ENCODE measurements around the gene CLDN4.
A peak's percentile ranks its signal among the peaks of the same experiment; 100 is the strongest.

Gene CLDN4

GRCh38 chr7:73847941-73848723 lies 17.3 kb downstream of the CLDN4 start:
- no peak overlapping the region for H3K4me3 ChIP-seq (ENCODE audit: low read length)
- H3K36me3 ChIP-seq (ENCODE audit: insufficient read depth, low read length): no peaks in the 10 kb centered on the region
- no peaks in the 10 kb centered on the region for H3K27me3 ChIP-seq (ENCODE audit: control insufficient read depth, insufficient read depth, low read length)
- peaks cover 44% of the 10 kb centered on the region for H3K4me1 ChIP-seq (ENCODE audit: control insufficient read depth, insufficient read depth, low read length)
- no peak overlapping the region for H3K4me2 ChIP-seq (ENCODE audit: low read length)
- no peak overlapping the region for H3K9ac ChIP-seq (ENCODE audit: low read depth, low read length)
- no peaks in the 10 kb centered on the region for H3K9me3 ChIP-seq (replicated peaks; ENCODE audit: low read length)

- Histone ChIP-seq H3K36me3 (ENCODE audit: insufficient read depth, low read length) (no peaks in the 10 kb centered on the region), H3K9ac (ENCODE audit: low read depth, low read length) (peak overlapping the region; percentile 74), H3K4me3 (ENCODE audit: low read length) (no peak overlapping the region), H3K4me2 (ENCODE audit: low read length) (peak overlapping the region; percentile 66), H3K27me3 (ENCODE audit: control insufficient read depth, insufficient read depth, low read length) (no peaks in the 10 kb centered on the region), H3K9me3 (replicated peaks; ENCODE audit: low read length) (no peaks in the 10 kb centered on the region), H3K4me1 (ENCODE audit: control insufficient read depth, insufficient read depth, low read length) (peaks cover 37% of the 10 kb centered on the region)
These were observed 20.0 kb downstream of the CLDN4 start for GRCh38 chr7:73850781-73851207.

GRCh38 chr7:73851410-73852338 lies 20.9 kb downstream of the CLDN4 start:
- H3K4me2 ChIP-seq (ENCODE audit: low read length): peak overlapping the region; percentile 66
- no peaks in the 10 kb centered on the region for H3K36me3 ChIP-seq (ENCODE audit: insufficient read depth, low read length)
- no peaks in the 10 kb centered on the region for H3K9me3 ChIP-seq (replicated peaks; ENCODE audit: low read length)
- no peaks in the 10 kb centered on the region for H3K27me3 ChIP-seq (ENCODE audit: control insufficient read depth, insufficient read depth, low read length)
- H3K9ac ChIP-seq (ENCODE audit: low read depth, low read length): peak overlapping the region; percentile 74
- no peak overlapping the region for H3K4me3 ChIP-seq (ENCODE audit: low read length)
- peaks cover 35% of the 10 kb centered on the region for H3K4me1 ChIP-seq (ENCODE audit: control insufficient read depth, insufficient read depth, low read length)

GRCh38 chr7:73852500-73852899 lies 21.7 kb downstream of the CLDN4 start:
- Histone ChIP-seq H3K4me2 (ENCODE audit: low read length) (no peak overlapping the region), H3K4me3 (ENCODE audit: low read length) (no peak overlapping the region), H3K9ac (ENCODE audit: low read depth, low read length) (no peak overlapping the region), H3K4me1 (ENCODE audit: control insufficient read depth, insufficient read depth, low read length) (peaks cover 35% of the 10 kb centered on the region), H3K36me3 (ENCODE audit: insufficient read depth, low read length) (no peaks in the 10 kb centered on the region), H3K9me3 (replicated peaks; ENCODE audit: low read length) (no peaks in the 10 kb centered on the region), H3K27me3 (ENCODE audit: control insufficient read depth, insufficient read depth, low read length) (peaks cover 2% of the 10 kb centered on the region)

- Histone ChIP-seq H3K4me2 (ENCODE audit: low read length) (no peak overlapping the region), H3K9ac (ENCODE audit: low read depth, low read length) (no peak overlapping the region), H3K9me3 (replicated peaks; ENCODE audit: low read length) (no peaks in the 10 kb centered on the region), H3K4me3 (ENCODE audit: low read length) (no peak overlapping the region), H3K27me3 (ENCODE audit: control insufficient read depth, insufficient read depth, low read length) (peaks cover 2% of the 10 kb centered on the region), H3K36me3 (ENCODE audit: insufficient read depth, low read length) (no peaks in the 10 kb centered on the region), H3K4me1 (ENCODE audit: control insufficient read depth, insufficient read depth, low read length) (peaks cover 8% of the 10 kb centered on the region)
These were observed 26.1 kb downstream of the CLDN4 start for GRCh38 chr7:73856941-73857340.

GRCh38 chr7:73858807-73859206 lies 28.0 kb downstream of the CLDN4 start:
- no peaks in the 10 kb centered on the region for H3K36me3 ChIP-seq (ENCODE audit: insufficient read depth, low read length)
- no peaks in the 10 kb centered on the region for H3K9me3 ChIP-seq (replicated peaks; ENCODE audit: low read length)
- H3K4me2 ChIP-seq (ENCODE audit: low read length): no peak overlapping the region
- no peak overlapping the region for H3K4me3 ChIP-seq (ENCODE audit: low read length)
- peaks cover 2% of the 10 kb centered on the region for H3K27me3 ChIP-seq (ENCODE audit: control insufficient read depth, insufficient read depth, low read length)
- H3K4me1 ChIP-seq (ENCODE audit: control insufficient read depth, insufficient read depth, low read length): peaks cover 3% of the 10 kb centered on the region
- H3K9ac ChIP-seq (ENCODE audit: low read depth, low read length): no peak overlapping the region

- no peak within 1 kb of the TSS for H3K9ac ChIP-seq (ENCODE audit: low read depth, low read length)
- no peaks in the 10 kb centered on the region for H3K9me3 ChIP-seq (replicated peaks; ENCODE audit: low read length)
- H3K36me3 ChIP-seq (ENCODE audit: insufficient read depth, low read length): no peaks in the 10 kb centered on the region
- H3K27me3 ChIP-seq (ENCODE audit: control insufficient read depth, insufficient read depth, low read length): peaks cover 2% of the 10 kb centered on the region
- H3K4me2 ChIP-seq (ENCODE audit: low read length): no peak within 1 kb of the TSS
- no peak within 1 kb of the TSS for H3K4me3 ChIP-seq (ENCODE audit: low read length)
- no peaks in the 10 kb centered on the region for H3K4me1 ChIP-seq (ENCODE audit: control insufficient read depth, insufficient read depth, low read length)
These were observed 30.1 kb downstream of the CLDN4 start, which contains the start of gene TMEM270 for GRCh38 chr7:73860859-73861258. Gene TMEM270 (plus strand): TSS chr7:73861159. CDS start chr7:73861195, 36 bp downstream.

GRCh38 chr7:73861305-73861704 lies 30.5 kb downstream of the CLDN4 start:
- peaks cover 2% of the 10 kb centered on the region for H3K27me3 ChIP-seq (ENCODE audit: control insufficient read depth, insufficient read depth, low read length)
- H3K4me3 ChIP-seq (ENCODE audit: low read length): no peak overlapping the region
- H3K4me1 ChIP-seq (ENCODE audit: control insufficient read depth, insufficient read depth, low read length): no peaks in the 10 kb centered on the region
- no peak overlapping the region for H3K4me2 ChIP-seq (ENCODE audit: low read length)
- no peaks in the 10 kb centered on the region for H3K9me3 ChIP-seq (replicated peaks; ENCODE audit: low read length)
- no peaks in the 10 kb centered on the region for H3K36me3 ChIP-seq (ENCODE audit: insufficient read depth, low read length)
- no peak overlapping the region for H3K9ac ChIP-seq (ENCODE audit: low read depth, low read length)

GRCh38 chr7:73864981-73865711 lies 34.4 kb downstream of the CLDN4 start:
- peaks cover 5% of the 10 kb centered on the region for H3K27me3 ChIP-seq (ENCODE audit: control insufficient read depth, insufficient read depth, low read length)
- H3K4me3 ChIP-seq (ENCODE audit: low read length): no peak overlapping the region
- H3K4me2 ChIP-seq (ENCODE audit: low read length): no peak overlapping the region
- no peak overlapping the region for H3K9ac ChIP-seq (ENCODE audit: low read depth, low read length)
- H3K9me3 ChIP-seq (replicated peaks; ENCODE audit: low read length): no peaks in the 10 kb centered on the region
- H3K4me1 ChIP-seq (ENCODE audit: control insufficient read depth, insufficient read depth, low read length): no peaks in the 10 kb centered on the region
- no peaks in the 10 kb centered on the region for H3K36me3 ChIP-seq (ENCODE audit: insufficient read depth, low read length)

- H3K4me3 ChIP-seq (ENCODE audit: low read length): no peak overlapping the region
- no peak overlapping the region for H3K9ac ChIP-seq (ENCODE audit: low read depth, low read length)
- no peak overlapping the region for H3K4me2 ChIP-seq (ENCODE audit: low read length)
- H3K27me3 ChIP-seq (ENCODE audit: control insufficient read depth, insufficient read depth, low read length): peaks cover 5% of the 10 kb centered on the region
- H3K4me1 ChIP-seq (ENCODE audit: control insufficient read depth, insufficient read depth, low read length): no peaks in the 10 kb centered on the region
- no peaks in the 10 kb centered on the region for H3K36me3 ChIP-seq (ENCODE audit: insufficient read depth, low read length)
- no peaks in the 10 kb centered on the region for H3K9me3 ChIP-seq (replicated peaks; ENCODE audit: low read length)
These were observed 35.1 kb downstream of the CLDN4 start for GRCh38 chr7:73865738-73866445.

- Histone ChIP-seq H3K4me1 (ENCODE audit: control insufficient read depth, insufficient read depth, low read length) (no peaks in the 10 kb centered on the region), H3K36me3 (ENCODE audit: insufficient read depth, low read length) (no peaks in the 10 kb centered on the region), H3K9ac (ENCODE audit: low read depth, low read length) (no peak overlapping the region), H3K4me2 (ENCODE audit: low read length) (no peak overlapping the region), H3K27me3 (ENCODE audit: control insufficient read depth, insufficient read depth, low read length) (peaks cover 5% of the 10 kb centered on the region), H3K9me3 (replicated peaks; ENCODE audit: low read length) (no peaks in the 10 kb centered on the region), H3K4me3 (ENCODE audit: low read length) (no peak overlapping the region)
These were observed 35.6 kb downstream of the CLDN4 start for GRCh38 chr7:73866446-73866767.
